ENCODE measurements around the gene PFKFB3. TPM values are rescaled to one million over a fixed set of nuclear protein-coding genes. Genes with fewer than 3 reads are reported as not detected.
A peak's percentile ranks its signal among the peaks of the same experiment; 100 is the strongest.

The PFKFB3 gene
- total and polyA plus RNA-seq, 2 experiments from 2014 or later = 21.6 to 26.2 TPM

- no peak for DNase-seq (ENCODE audit: low spot score)
- TF ChIP-seq EZH2 (IDR thresholded peaks at IDR 0.05; ENCODE audit: borderline replicate concordance) (no peak), CTCF (IDR thresholded peaks at IDR 0.05; ENCODE audit: poor library complexity) (no peak), EZH2phosphoT487 (IDR thresholded peaks at IDR 0.05; ENCODE audit: low read depth, severe bottlenecking, unreplicated experiment) (no peak)
Measured at GRCh38 chr10:6296828-6297251, 94.1 kb downstream of the PFKFB3 start.

GRCh38 chr10:6297522-6297921 is 94.8 kb downstream of the PFKFB3 start:
- no peak overlapping the region for H3K4me2 ChIP-seq
- H3K27me3 ChIP-seq = no peaks in the 10 kb centered on the region
- H3K9me3 ChIP-seq (ENCODE audit: low read depth) = no peaks in the 10 kb centered on the region
- WGBS (ENCODE audit: low lambda C conversion rate, missing lambda C conversion rate) = 69% methylated on average over 7 of the region's 7 CpGs
- peaks cover 37% of the 10 kb centered on the region for H3K4me1 ChIP-seq (ENCODE audit: insufficient read depth)
- no peak overlapping the region for H2AFZ ChIP-seq
- H3K9me2 ChIP-seq (replicated peaks; ENCODE audit: insufficient read depth) = no peaks in the 10 kb centered on the region
- no peak overlapping the region for H3K4me3 ChIP-seq
- peak overlapping the region; percentile 89 for H3K27ac ChIP-seq
- no peaks in the 10 kb centered on the region for H3K36me3 ChIP-seq (replicated peaks; ENCODE audit: insufficient read depth, low read depth)
- no peak for DNase-seq (ENCODE audit: low spot score)
- H4K20me1 ChIP-seq (ENCODE audit: insufficient read depth, poor library complexity, severe bottlenecking) = no peaks in the 10 kb centered on the region
- TF ChIP-seq EZH2 (IDR thresholded peaks at IDR 0.05; ENCODE audit: borderline replicate concordance) (no peak), CTCF (IDR thresholded peaks at IDR 0.05; ENCODE audit: poor library complexity) (no peak), EZH2phosphoT487 (IDR thresholded peaks at IDR 0.05; ENCODE audit: low read depth, severe bottlenecking, unreplicated experiment) (no peak)
- no peaks in the 10 kb centered on the region for H3K79me2 ChIP-seq

More at GRCh38 chr10:6296828-6297251, 94.1 kb downstream of the PFKFB3 start:
- Histone ChIP-seq H3K4me1 (ENCODE audit: insufficient read depth) (peaks cover 37% of the 10 kb centered on the region), H2AFZ (no peak overlapping the region), H3K9me3 (ENCODE audit: low read depth) (no peaks in the 10 kb centered on the region), H3K9me2 (replicated peaks; ENCODE audit: insufficient read depth) (no peaks in the 10 kb centered on the region), H3K4me2 (no peak overlapping the region), H3K79me2 (no peaks in the 10 kb centered on the region), H3K4me3 (no peak overlapping the region), H3K27me3 (no peaks in the 10 kb centered on the region), H3K36me3 (replicated peaks; ENCODE audit: insufficient read depth, low read depth) (no peaks in the 10 kb centered on the region), H4K20me1 (ENCODE audit: insufficient read depth, poor library complexity, severe bottlenecking) (no peaks in the 10 kb centered on the region), H3K27ac (peak overlapping the region; percentile 89)
- WGBS (ENCODE audit: low lambda C conversion rate, missing lambda C conversion rate) = 59% methylated on average over 3 of the region's 3 CpGs

- H3K9me3 ChIP-seq (ENCODE audit: low read depth) = no peaks in the 10 kb centered on the region
- no peak for DNase-seq (ENCODE audit: low spot score)
- no peaks in the 10 kb centered on the region for H3K79me2 ChIP-seq
- no peak overlapping the region for H3K4me2 ChIP-seq
- H3K36me3 ChIP-seq (replicated peaks; ENCODE audit: insufficient read depth, low read depth) = no peaks in the 10 kb centered on the region
- H2AFZ ChIP-seq = no peak overlapping the region
- H3K9me2 ChIP-seq (replicated peaks; ENCODE audit: insufficient read depth) = no peaks in the 10 kb centered on the region
- H3K27ac ChIP-seq = peak overlapping the region; percentile 89
- TF ChIP-seq EZH2phosphoT487 (IDR thresholded peaks at IDR 0.05; ENCODE audit: low read depth, severe bottlenecking, unreplicated experiment) (no peak), EZH2 (IDR thresholded peaks at IDR 0.05; ENCODE audit: borderline replicate concordance) (no peak), CTCF (IDR thresholded peaks at IDR 0.05; ENCODE audit: poor library complexity) (no peak)
- H4K20me1 ChIP-seq (ENCODE audit: insufficient read depth, poor library complexity, severe bottlenecking) = no peaks in the 10 kb centered on the region
- H3K27me3 ChIP-seq = no peaks in the 10 kb centered on the region
- WGBS (ENCODE audit: low lambda C conversion rate, missing lambda C conversion rate) = 74% methylated on average over 2 of the region's 2 CpGs
- peaks cover 37% of the 10 kb centered on the region for H3K4me1 ChIP-seq (ENCODE audit: insufficient read depth)
- no peak overlapping the region for H3K4me3 ChIP-seq
Measured at GRCh38 chr10:6297951-6298381, 95.2 kb downstream of the PFKFB3 start.
